ENCODE data around the gene NFKBIZ.

The NFKBIZ gene

GRCh38 chr3:101825904-101826445, 23.3 kb upstream of the NFKBIZ start:
- DNase-seq, result no peak

GRCh38 chr3:101827211-101828174, 21.8 kb upstream of the NFKBIZ start:
- no peak for DNase-seq

GRCh38 chr3:101828276-101828675, 21.0 kb upstream of the NFKBIZ start:
- no peak for DNase-seq

DNA sequence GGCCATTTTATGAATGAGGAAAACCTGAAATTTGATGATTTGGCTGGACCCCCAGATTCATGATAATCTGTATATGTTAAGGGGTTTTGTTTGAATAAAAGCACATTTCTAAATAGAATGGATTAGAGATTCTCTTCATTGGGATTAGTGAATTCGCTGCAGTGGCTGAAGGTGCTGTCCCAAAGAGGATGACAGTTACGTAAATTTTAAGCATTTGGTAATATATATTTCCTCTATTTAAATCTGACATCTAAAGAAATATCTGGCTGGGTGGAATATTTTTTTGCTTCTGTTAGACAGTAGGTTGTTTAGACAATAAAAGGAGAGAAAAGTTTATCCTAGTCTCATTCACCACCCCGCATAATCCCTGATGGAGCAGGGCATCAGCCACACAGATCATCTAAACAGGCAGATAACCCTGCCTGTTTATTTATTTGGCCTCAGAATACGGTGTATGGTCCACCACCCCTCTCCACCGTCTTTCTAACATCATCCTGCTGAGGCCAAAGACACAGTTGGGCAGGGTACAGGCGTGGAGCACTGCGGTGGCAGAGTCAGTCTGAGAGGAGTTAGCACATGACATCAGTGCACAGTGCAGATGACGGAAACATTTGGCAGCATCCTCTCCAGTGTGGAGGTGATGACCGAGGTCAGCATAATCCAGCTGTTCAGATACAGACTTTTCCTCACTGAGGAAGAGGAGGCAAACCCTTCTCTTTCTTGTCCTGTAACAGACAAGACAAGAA, 20.4 kb upstream of the NFKBIZ start:
- no peak for DNase-seq

DNA sequence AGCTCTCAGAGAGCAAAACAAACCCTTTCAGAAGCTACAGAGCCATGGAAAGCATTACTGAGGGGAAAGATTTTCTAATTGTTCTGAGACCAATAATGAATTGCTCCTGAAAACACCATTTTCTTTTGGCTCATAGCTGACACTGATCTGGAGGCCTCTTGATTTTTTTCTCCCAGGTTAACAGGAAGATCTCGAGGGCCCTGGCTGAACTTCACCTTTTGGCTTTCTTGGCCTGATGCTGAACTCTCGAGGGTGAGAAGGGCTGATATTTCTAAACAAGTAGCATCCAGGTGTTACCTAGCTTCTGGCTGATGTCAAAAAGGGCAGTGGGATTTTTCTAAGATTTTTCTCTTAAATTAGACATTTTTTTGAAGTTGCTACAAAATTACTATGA, 19.9 kb upstream of the NFKBIZ start:
- no peak for DNase-seq

- DNase-seq, result no peak
Measured at GRCh38 chr3:101829874-101830273, 19.4 kb upstream of the NFKBIZ start.

DNA sequence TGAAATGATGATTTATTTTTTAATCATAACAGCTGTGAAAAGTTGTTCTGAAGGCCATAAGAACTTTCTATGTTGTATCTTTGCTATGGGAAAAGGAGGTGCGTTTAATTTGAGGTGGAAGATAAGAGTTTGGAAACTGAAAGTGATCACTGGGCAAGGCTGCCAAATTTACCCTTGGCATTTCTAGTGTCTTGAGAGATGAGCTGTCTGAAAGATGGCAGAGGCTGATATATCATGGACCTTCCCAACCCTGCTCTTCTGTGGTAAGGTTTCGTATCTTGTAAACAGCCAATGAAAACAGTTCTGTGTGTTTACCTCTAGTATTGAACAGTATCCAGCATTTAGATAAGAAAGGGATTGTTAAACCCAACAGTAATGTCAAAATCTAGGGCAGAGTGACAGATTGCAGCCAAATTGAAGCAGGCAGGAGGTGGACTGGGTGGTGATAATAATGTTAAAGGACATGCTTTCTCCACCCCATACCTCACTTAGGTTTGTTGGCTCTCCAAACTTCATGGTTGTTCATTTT, 15.8 kb upstream of the NFKBIZ start:
- DNase-seq, result no peak

DNA sequence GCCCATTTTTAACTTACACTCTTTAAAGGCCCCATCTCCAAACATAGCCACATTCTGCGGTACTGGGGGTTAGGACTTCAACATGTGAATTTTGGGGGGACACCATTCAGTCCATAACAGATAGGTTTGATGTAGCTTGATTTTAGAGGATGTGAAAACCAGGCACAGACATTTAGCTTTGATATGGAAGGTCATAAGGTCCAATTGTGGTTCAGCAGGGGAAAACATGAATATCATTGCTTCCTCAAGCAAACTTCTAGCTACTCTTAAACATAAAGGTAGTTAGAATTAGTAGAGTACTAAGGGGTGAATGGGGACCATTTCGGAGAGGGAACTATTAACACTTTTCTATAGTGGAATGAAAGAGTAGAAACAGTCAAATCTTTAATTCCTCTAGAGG, 13.6 kb upstream of the NFKBIZ start:
- no peak for DNase-seq

DNA sequence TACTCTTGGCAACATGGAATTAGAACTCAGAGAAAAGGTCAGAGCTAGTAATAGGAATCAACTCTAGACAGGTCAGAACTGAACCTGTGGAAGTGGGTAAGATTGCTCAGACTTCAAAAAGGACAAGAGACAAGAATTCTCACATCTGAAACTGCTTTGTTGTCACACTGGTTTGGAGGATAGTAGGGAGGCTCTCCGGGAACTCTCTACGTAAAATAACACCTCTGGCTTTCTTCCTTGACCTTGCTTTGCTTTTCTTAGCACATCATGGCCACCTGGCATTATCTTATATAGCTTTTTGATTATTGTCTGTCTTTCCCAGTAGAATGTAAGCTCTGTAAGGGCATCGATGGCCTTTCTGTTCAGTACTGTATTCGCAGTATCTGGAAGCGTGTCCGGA, 13.2 kb upstream of the NFKBIZ start:
- no peak for DNase-seq

DNA sequence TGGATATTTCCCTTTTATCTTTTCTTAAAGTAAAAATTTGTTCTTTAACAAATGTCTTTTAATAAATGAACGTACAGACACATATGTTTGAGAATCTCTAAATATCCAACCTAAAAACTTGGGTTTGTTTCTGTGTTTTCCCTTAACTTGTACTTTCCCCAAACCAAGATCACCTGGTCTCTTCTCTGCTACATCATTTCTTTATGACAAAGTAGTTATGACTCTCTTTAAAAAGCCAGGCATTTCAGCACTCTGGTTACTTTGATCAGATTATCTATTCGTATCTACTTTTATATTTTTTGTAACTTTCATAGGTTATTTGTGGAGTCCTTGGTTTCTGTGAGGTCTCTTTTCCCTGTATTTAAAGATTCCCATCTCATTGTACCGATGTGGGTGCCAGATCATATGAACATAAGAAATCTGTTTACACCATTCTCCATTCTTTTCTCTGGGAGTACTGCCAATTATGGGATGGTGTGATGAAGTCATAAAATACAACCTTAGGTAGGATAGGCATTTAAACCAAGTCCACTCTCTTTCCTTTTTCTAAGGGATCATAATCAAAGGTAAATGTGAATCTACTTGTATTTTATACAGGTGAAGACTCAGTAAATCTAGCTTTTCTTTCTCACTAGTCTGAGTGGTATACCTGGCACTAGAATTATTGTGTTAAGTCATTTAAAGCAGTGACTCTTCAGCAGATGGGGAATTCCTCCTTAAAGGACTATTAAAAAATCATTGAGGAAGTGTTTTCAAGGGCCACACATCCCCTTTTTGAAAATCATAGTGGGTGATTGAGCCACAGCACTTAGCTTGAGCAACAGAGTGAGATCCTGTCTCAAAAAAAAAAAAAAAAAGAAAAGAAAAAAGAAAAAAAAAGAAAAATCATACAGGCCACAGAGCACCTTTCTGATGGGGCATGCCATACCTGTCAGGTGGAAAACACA, 12.4 kb upstream of the NFKBIZ start:
- DNase-seq, result no peak

- no peak for DNase-seq
Measured at GRCh38 chr3:101838691-101839090, 10.6 kb upstream of the NFKBIZ start.

- DNase-seq, result no peak
Measured at GRCh38 chr3:101840066-101840465, 9.2 kb upstream of the NFKBIZ start.

DNA sequence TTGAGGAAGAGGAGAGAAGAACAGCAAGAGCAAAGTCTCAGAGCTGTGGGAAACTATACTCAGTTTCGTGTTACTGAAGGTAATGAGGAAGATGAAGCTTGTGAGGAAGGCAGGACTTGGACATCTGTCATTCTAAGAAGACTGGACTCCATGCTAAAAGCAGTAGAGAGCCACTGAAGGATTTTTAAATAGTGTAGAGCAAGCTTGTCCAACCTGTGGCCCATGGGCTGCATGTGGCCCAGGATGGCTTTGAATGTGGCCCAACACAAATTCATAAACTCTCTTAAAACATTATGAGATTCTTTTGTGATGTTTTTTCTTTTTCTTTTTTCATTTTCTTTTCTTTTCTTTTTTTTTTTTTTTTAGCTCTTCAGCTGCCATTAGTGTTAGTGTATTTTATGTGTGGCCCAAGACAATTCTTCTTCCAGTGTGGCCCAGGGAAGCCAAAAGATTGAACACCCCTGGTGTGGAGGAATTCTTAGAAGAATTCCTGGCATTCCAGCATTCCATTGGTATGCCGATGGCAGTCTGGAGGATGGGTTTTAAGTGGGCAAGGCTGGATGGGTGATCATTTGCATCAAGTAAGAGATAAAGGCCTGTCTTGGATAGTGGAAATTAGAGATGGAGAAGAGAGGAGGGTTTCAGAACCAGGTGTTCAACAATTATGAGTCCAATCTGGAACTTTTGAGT, 6.9 kb upstream of the NFKBIZ start:
- no peak for DNase-seq

- no peak for DNase-seq
Measured at GRCh38 chr3:101842935-101843330, 6.4 kb upstream of the NFKBIZ start.

DNA sequence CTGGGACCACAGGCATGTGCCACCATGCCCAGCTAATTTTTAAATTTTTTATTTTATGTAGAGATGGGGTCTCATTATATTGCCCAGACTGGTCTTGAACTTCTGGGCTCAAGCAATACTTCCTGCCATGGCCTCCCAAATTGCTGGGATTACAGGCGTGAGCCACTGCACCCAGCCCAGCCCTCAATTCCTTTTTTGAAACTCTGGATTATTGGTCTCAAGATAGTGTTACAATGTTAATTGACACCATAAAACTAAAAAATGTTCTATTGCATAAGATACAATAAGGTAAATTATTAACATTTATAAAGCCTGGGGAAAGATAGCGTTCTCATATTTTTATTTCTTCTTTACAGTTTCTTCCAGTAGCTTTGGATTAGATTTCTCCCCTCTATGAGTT, 3.9 kb upstream of the NFKBIZ start:
- DNase-seq, result no peak

DNA sequence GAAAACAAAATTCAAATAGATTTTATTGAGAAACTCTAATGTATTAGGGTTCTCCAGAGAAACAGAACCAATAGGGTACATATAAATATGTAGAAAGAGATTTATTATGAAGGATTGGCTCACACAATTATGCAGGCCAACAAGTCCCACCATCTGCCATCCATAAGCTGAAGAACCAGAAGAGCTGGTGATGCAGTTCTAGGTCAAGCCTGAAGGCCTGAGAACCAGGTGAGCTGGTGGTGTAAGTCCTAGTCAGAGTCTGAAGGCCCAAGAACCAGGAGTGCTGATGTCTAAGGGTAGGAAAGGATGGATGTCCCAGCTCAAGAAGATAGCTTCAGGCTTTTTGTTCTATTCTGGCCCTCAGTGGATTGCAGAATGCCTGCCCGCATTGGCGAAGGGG, 2.6 kb upstream of the NFKBIZ start:
- no peak for DNase-seq

DNA sequence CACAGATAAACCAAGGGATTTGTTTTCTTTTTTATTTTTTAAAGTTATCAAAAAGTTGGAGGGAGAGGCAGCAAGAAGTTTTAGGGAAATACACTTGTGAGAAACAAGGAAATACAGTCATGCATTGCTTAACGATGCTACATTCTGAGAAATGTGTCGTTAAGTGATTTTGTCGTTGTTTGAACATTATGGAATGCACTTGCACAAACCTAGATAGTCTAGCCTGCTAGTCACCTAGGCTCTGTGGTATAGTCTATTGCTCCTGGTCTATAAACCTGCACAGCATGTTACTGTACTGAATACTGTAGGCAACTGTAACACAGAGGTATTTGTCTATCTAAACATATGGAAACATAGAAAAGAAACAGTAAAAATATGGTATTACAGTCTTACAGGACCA, 2.0 kb upstream of the NFKBIZ start:
- no peak for DNase-seq

GRCh38 chr3:101848326-101848725, 988 bp upstream of the NFKBIZ start:
- DNase-seq, result no peak

DNA sequence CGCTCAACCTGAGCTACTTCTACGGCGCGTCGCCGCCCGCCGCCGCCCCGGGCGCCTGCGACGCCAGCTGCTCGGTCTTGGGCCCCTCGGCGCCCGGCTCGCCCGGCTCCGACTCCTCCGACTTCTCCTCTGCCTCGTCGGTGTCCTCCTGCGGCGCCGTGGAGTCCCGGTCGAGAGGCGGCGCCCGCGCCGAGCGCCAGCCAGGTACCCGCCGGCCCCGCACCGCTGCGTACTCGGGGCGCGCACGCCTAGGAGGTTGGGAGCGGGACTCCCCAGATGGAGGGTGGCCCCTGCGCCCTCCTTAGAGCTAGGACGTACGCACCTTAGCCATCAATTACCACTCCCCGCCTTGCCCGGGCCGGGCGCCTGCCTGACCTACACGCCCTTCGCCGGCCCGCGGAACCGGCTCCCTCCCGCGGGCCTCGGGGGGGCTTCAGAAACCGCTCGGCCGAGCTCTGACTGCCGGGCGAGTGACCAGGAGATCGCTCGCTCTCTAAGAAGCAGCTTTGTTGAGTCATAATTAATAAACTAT, 466 bp downstream of the NFKBIZ start:
- DNase-seq, result no peak

GRCh38 chr3:101850246-101851051, 1.1 kb downstream of the NFKBIZ start:
- DNase-seq, result no peak
